Gastroesophageal sphincter (tissue), 4 donors: Measurements from ENCODE around the gene SLC25A15. TPM values are rescaled to one million over a fixed set of nuclear protein-coding genes. Genes with fewer than 3 reads are reported as not detected.

Source experiments
- ATAC-seq: fragments of 150-250 bp; one replicate; pipeline ENCODE4 v1.9.1; 2016; ENCODE audit warnings: mild to moderate bottlenecking, moderate library complexity
- H3K27ac ChIP-seq, 4 donors: fragments of 200-600 bp; sonication (generic) in 3 of 4; 1 replicate in 3 of 4; 2 replicates in 1 of 4; pipeline ENCODE4 v1.5.1; 2016 to 2019
- H3K27me3 ChIP-seq: fragments of 200-600 bp; sonication (generic); one replicate; pipeline ENCODE4 v1.5.1; 2019
- H3K36me3 ChIP-seq, 2 donors: fragments of 200-600 bp; sonication (generic); one replicate each; pipeline ENCODE4 v1.5.1; 2019; ENCODE audit warnings: control low read depth in 1 of 2
- H3K4me1 ChIP-seq, 3 donors: fragments of 200-600 bp; sonication (generic); 1 replicate in 2 of 3; 2 replicates in 1 of 3; pipeline ENCODE4 v1.5.1; 2016 to 2019; ENCODE audit warnings: control low read depth in 2 of 3
- H3K4me3 ChIP-seq, 2 donors: fragments of 200-600 bp; sonication (generic); one replicate each; pipeline ENCODE4 v1.5.1; 2019; ENCODE audit warnings: mild to moderate bottlenecking in 1 of 2, moderate library complexity in 1 of 2
- H3K9me3 ChIP-seq, 3 donors: fragments of 200-600 bp; sonication (generic); one replicate each; pipeline ENCODE4 v1.5.1; 2017 to 2019; ENCODE audit warnings: control low read depth in 2 of 3
- CTCF ChIP-seq, 4 experiments: fragments of 200-600 bp in 2 of 4; fragments of 450-650 bp in 2 of 4; sonication (generic) in 1 of 4; IDR thresholded peaks; one replicate each; pipeline ENCODE4 v1.5.1; 2017 to 2019; ENCODE audit warnings: antibody characterized with exemption in 4 of 4, mild to moderate bottlenecking in 2 of 4, moderate library complexity in 2 of 4
- EP300 ChIP-seq: sonication (generic); formaldehyde crosslinking; IDR thresholded peaks from one replicate; pipeline ENCODE4 v1.6.1; 2017; ENCODE audit warnings: antibody characterized with exemption, mild to moderate bottlenecking
- POLR2A ChIP-seq, 2 donors: fragments of 450-650 bp; IDR thresholded peaks; one replicate each; pipeline ENCODE4 v1.6.1; 2017; ENCODE audit warnings: antibody characterized with exemption in 2 of 2, mild to moderate bottlenecking in 2 of 2, moderate library complexity in 1 of 2
- POLR2AphosphoS5 ChIP-seq: sonication (generic); formaldehyde crosslinking; IDR thresholded peaks from one replicate; pipeline ENCODE4 v1.6.1; 2017; ENCODE audit warnings: antibody characterized with exemption
- WGBS, 2 donors: methylation state at CpG; one replicate each; pipeline ENCODE4 v1.1.5; 2018; ENCODE audit warnings: low coverage in 1 of 2; 5-methylcytosine and 5-hydroxymethylcytosine counted together
- total RNA-seq, 4 donors: library from RNA; depleted of rRNA; stranded (reverse); fragments of >200 nt; gene quantifications; one replicate each; pipeline ENCODE4 v1.1.0, GENCODE V29; 2016

The SLC25A15 gene
- total RNA-seq, 4 donors from 2014 or later, result 1.8 to 14.4 (median 3.0) TPM

GRCh38 chr13:40770609-40770933, 18.8 kb upstream of the SLC25A15 start:
- H3K36me3 ChIP-seq, result peaks cover 0 to 12% of the 10 kb centered on the region in 2 donors
- peaks cover 3 to 9% (median 7%) of the 10 kb centered on the region in 3 donors for H3K4me1 ChIP-seq
- peak overlapping the region; percentile 80 to 93 for H3K4me3 ChIP-seq
- TF ChIP-seq POLR2A (IDR thresholded peaks at IDR 0.05), result no peak
- TF ChIP-seq CTCF (IDR thresholded peaks at IDR 0.05), result no peak
- no peak for TF ChIP-seq EP300
- TF ChIP-seq POLR2AphosphoS5, result no peak
- whole genome bisulfite sequencing, 2 donors, result 0 to 1% methylated on average over 9 of the region's 9 CpGs
- H3K27ac ChIP-seq, result peak overlapping the region; percentile 70 to 88 (median 86)
- ATAC-seq, result no peak
- no peaks in the 10 kb centered on the region for H3K9me3 ChIP-seq
- no peaks in the 10 kb centered on the region for H3K27me3 ChIP-seq

DNA sequence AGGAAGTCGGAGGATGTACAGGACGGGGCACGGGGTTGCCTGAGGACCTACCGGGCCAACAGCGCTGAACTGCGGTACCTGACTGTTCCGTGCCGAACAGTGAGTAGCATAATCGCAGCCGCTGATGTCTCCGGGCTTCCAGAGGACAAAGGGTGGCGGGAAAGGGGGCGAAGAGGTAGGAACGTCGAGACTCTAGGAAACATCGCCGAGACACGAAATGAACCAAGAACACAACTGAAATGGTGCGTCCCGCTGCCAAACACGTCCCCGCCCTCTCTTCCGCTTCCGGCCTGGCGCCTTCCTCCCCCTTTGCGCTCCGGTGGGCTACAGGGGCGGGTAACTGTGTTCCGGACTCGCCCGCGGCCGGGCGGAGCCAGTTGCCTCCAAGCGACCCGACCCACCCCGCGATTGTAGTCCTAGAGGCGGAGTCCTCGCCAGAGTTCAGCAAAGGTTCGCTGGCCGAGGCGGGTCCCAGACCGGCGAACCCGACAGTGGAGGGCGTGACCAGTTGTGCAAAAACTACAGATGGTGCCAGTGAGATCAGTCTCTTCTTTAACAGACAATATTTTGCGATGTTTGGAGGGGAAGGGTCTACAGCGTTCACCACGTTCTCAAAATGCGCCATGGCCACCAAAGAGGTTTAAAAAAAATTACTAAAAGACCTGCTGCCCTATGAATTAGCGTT, 18.3 kb upstream of the SLC25A15 start, which contains the start of gene MRPS31:
Gene MRPS31 (minus strand): TSS at position 257 of the 685 bp plus-strand sequence. CDS start 54 bp downstream, at position 203.
- TF ChIP-seq POLR2AphosphoS5 (peak; percentile 90), CTCF (IDR thresholded peaks at IDR 0.05) (peak in 1 of 4 experiments; percentile 24), POLR2A (IDR thresholded peaks at IDR 0.05) (peak; percentile 29 to 31), EP300 (no peak)

DNA sequence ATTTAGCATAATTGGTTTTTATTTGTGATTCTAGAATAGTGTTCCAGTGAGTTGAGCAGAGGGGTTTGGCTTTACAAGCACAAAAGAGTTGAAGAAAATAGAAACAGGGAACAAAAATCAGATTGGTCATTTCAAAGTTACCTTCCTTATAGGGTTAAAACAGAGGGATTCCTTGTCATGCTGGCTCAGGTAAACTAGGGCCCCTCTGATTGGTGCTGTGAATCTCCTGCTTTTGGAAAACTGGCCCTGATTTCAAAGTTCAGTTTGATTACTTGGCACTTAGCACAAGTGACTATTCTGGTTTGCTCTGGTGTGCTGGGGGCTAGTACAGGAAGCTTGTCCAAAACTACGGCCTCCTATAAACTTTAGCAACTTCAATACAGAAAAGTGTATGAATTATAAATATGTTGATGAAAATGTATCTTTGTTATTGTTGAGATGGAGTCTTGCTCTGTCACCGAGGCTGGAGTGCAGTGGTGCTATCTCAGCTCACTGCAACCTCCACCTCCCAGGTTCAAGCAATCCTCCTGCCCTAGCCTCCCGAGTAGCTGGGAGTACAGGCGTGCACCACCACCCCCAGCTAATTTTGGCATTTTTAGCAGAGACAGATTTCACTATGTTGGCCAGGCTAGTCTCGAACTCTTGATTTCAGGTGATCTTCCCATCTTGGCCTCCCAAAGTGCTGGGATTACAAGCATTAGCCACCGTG, 16.5 kb upstream of the SLC25A15 start:
- no peak for TF ChIP-seq CTCF (IDR thresholded peaks at IDR 0.05)
- TF ChIP-seq POLR2A (IDR thresholded peaks at IDR 0.05), result no peak
- no peak for TF ChIP-seq EP300
- TF ChIP-seq POLR2AphosphoS5, result no peak
- Histone ChIP-seq H3K4me1 (peaks cover 3 to 11% (median 7%) of the 10 kb centered on the region in 3 donors), H3K9me3 (no peaks in the 10 kb centered on the region), H3K27me3 (no peaks in the 10 kb centered on the region), H3K27ac (no peak overlapping the region), H3K36me3 (no peaks in the 10 kb centered on the region), H3K4me3 (no peak overlapping the region)
- WGBS, 2 donors, result 81 to 84% methylated on average over 3 to 6 of the region's 6 CpGs
- no peak for ATAC-seq

More for the DNA sequence above, 18.3 kb upstream of the SLC25A15 start, which contains the start of gene MRPS31:
- WGBS, 2 donors, result 0 to 1% methylated on average over 19 to 22 of the region's 52 CpGs
- Histone ChIP-seq H3K4me3 (peak within 1 kb of the TSS; percentile 80 to 93), H3K9me3 (no peaks in the 10 kb centered on the region), H3K27ac (peak within 1 kb of the TSS; percentile 70 to 88 (median 86)), H3K27me3 (no peaks in the 10 kb centered on the region), H3K4me1 (peaks cover 3 to 7% (median 7%) of the 10 kb centered on the region in 3 donors), H3K36me3 (peaks cover 0 to 7% of the 10 kb centered on the region in 2 donors)
- ATAC-seq, result peak; percentile 99

GRCh38 chr13:40774672-40775071, 14.7 kb upstream of the SLC25A15 start:
- WGBS, 2 donors, result 54 to 59% methylated on average over 5 to 6 of the region's 6 CpGs
- no peak for ATAC-seq

More at GRCh38 chr13:40774672-40775071, 14.7 kb upstream of the SLC25A15 start:
- no peak overlapping the region for H3K4me3 ChIP-seq
- no peak for TF ChIP-seq CTCF (IDR thresholded peaks at IDR 0.05)
- no peaks in the 10 kb centered on the region for H3K27me3 ChIP-seq
- no peaks in the 10 kb centered on the region for H3K9me3 ChIP-seq
- peaks cover 3 to 11% (median 6%) of the 10 kb centered on the region in 3 donors for H3K4me1 ChIP-seq
- H3K36me3 ChIP-seq, result no peaks in the 10 kb centered on the region
- H3K27ac ChIP-seq, result no peak overlapping the region
